HepG2 (cell line): Measurements from ENCODE around the gene CEP250. TPM values are rescaled to one million over a fixed set of nuclear protein-coding genes. Genes with fewer than 3 reads are reported as not detected.

ENCODE experiments used
- DPF2 ChIP-seq: sonication (generic); formaldehyde crosslinking; IDR thresholded peaks from 2 replicates; pipeline ENCODE4 v1.4.0; 2020; ENCODE audit warnings: mild to moderate bottlenecking, low read depth, missing genetic modification reagents, borderline replicate concordance
- FOXK2 ChIP-seq: fragments of 450-650 bp; IDR thresholded peaks from 2 replicates; pipeline ENCODE4 v1.6.1; 2016
- ISX ChIP-seq: sonication (generic); formaldehyde crosslinking; conservative IDR thresholded peaks from 2 replicates; pipeline ENCODE4 v1.5.0; 2020; ENCODE audit warnings: missing genetic modification reagents
- KDM5B ChIP-seq: sonication (generic); formaldehyde crosslinking; IDR thresholded peaks from 2 replicates; pipeline ENCODE4 v1.4.0; 2020; ENCODE audit warnings: missing genetic modification reagents, mild to moderate bottlenecking, borderline replicate concordance
- MAFG ChIP-seq: sonication (generic); formaldehyde crosslinking; IDR thresholded peaks from 2 replicates; pipeline ENCODE4 v1.5.1; 2020; ENCODE audit warnings: mild to moderate bottlenecking, missing genetic modification reagents
- NFYB ChIP-seq: sonication (generic); formaldehyde crosslinking; IDR thresholded peaks from 2 replicates; pipeline ENCODE4 v1.4.0; 2020; ENCODE audit warnings: missing genetic modification reagents
- ONECUT2 ChIP-seq: sonication (generic); formaldehyde crosslinking; IDR thresholded peaks from 2 replicates; pipeline ENCODE4 v1.4.0; 2020; ENCODE audit warnings: missing genetic modification reagents
- POGZ ChIP-seq: sonication (generic); formaldehyde crosslinking; IDR thresholded peaks from 2 replicates; pipeline ENCODE4 v1.4.0; 2020; ENCODE audit warnings: mild to moderate bottlenecking, missing genetic modification reagents
- RBFOX2 ChIP-seq: fragments of 200-400 bp; formaldehyde crosslinking; IDR thresholded peaks from 2 replicates; pipeline ENCODE4 v1.6.1; 2017; ENCODE audit warnings: low read depth, mild to moderate bottlenecking, low read length
- SYNCRIP ChIP-seq: fragments of 200-400 bp; formaldehyde crosslinking; IDR thresholded peaks from 2 replicates; pipeline ENCODE4 v1.6.1; 2018; ENCODE audit warnings: mild to moderate bottlenecking, low read depth, low read length; ENCODE audit not compliant: insufficient read depth
- ZNF274 ChIP-seq: sonication (generic); formaldehyde crosslinking; IDR thresholded peaks from 2 replicates; pipeline ENCODE4 v1.5.1; 2020; ENCODE audit warnings: mild to moderate bottlenecking, missing genetic modification reagents
- ZNF337 ChIP-seq: sonication (generic); formaldehyde crosslinking; IDR thresholded peaks from 2 replicates; pipeline ENCODE4 v1.5.1; 2020; ENCODE audit warnings: missing genetic modification reagents, low read depth, mild to moderate bottlenecking, borderline replicate concordance
- ZNF792 ChIP-seq: IDR thresholded peaks from 2 replicates; pipeline ENCODE4 v1.6.1; 2016
- ZNF850 ChIP-seq: sonication (generic); formaldehyde crosslinking; conservative IDR thresholded peaks from 2 replicates; pipeline ENCODE4 v1.9.0; 2021; ENCODE audit warnings: mild to moderate bottlenecking, missing genetic modification reagents
- ZNF891 ChIP-seq: sonication (generic); formaldehyde crosslinking; IDR thresholded peaks from 2 replicates; pipeline ENCODE4 v1.5.0; 2020; ENCODE audit warnings: mild to moderate bottlenecking, missing genetic modification reagents
- polyA plus RNA-seq, 8 experiments: library from polyadenylated mRNA; depleted of rRNA in 3 of 8; stranded (reverse) in 7 of 8; unstranded in 1 of 8; fragments of >200 nt; fragmentation: Illumina TruSeq in 4 of 8; extraction: Trizol in 4 of 8; gene quantifications; 2 replicates each; pipeline versions ENCODE4 v1.2.1 to v1.2.3, GENCODE V29; 2011 to 2016; ENCODE audit warnings: low read depth in 4 of 8, missing spikeins in 1 of 8, mixed read lengths in 1 of 8; ENCODE audit not compliant: insufficient read depth in 1 of 8
- total RNA-seq, 5 experiments: library from RNA; depleted of rRNA; stranded (reverse); fragments of >200 nt; fragmentation: Illumina TruSeq; extraction: Trizol; gene quantifications; 2 replicates each; pipeline ENCODE4 v1.2.3, GENCODE V29; 2016; ENCODE audit warnings: low read depth in 1 of 5
- TF ChIP-seq, protein P1 (sequence below): sonication (generic); formaldehyde crosslinking; IDR thresholded peaks from 2 replicates; pipeline ENCODE4 v1.4.0; 2020; ENCODE audit warnings: mild to moderate bottlenecking, missing genetic modification reagents
- TF ChIP-seq, protein P2 (sequence below): IDR thresholded peaks from 2 replicates; pipeline ENCODE4 v1.6.1; 2016; ENCODE audit warnings: low read depth, control low read depth
- TF ChIP-seq, protein P3 (sequence below): sonication (generic); formaldehyde crosslinking; IDR thresholded peaks from 2 replicates; pipeline ENCODE4 v1.8.1; 2023; ENCODE audit warnings: mild to moderate bottlenecking, inconsistent platforms, moderate library complexity, missing genetic modification reagents, borderline replicate concordance
- TF ChIP-seq, protein P4 (sequence below): sonication (generic); formaldehyde crosslinking; IDR thresholded peaks from 2 replicates; pipeline ENCODE4 v1.4.0; 2020; ENCODE audit warnings: missing genetic modification reagents, borderline replicate concordance
- TF ChIP-seq, protein P5 (sequence below): sonication (generic); formaldehyde crosslinking; IDR thresholded peaks from 2 replicates; pipeline ENCODE4 v1.5.1; 2020; ENCODE audit warnings: missing genetic modification reagents, mild to moderate bottlenecking, borderline replicate concordance
- TF ChIP-seq, protein P6 (sequence below): sonication (generic); formaldehyde crosslinking; IDR thresholded peaks from 2 replicates; pipeline ENCODE4 v1.8.1; 2023; ENCODE audit warnings: mild to moderate bottlenecking, missing genetic modification reagents

Gene CEP250
- total and polyA plus RNA-seq, 2 of the 13 experiments (the other 11 are each of a cell fraction or from before 2014, with no cell fraction given), result 28.8 to 55.3 TPM

DNA sequence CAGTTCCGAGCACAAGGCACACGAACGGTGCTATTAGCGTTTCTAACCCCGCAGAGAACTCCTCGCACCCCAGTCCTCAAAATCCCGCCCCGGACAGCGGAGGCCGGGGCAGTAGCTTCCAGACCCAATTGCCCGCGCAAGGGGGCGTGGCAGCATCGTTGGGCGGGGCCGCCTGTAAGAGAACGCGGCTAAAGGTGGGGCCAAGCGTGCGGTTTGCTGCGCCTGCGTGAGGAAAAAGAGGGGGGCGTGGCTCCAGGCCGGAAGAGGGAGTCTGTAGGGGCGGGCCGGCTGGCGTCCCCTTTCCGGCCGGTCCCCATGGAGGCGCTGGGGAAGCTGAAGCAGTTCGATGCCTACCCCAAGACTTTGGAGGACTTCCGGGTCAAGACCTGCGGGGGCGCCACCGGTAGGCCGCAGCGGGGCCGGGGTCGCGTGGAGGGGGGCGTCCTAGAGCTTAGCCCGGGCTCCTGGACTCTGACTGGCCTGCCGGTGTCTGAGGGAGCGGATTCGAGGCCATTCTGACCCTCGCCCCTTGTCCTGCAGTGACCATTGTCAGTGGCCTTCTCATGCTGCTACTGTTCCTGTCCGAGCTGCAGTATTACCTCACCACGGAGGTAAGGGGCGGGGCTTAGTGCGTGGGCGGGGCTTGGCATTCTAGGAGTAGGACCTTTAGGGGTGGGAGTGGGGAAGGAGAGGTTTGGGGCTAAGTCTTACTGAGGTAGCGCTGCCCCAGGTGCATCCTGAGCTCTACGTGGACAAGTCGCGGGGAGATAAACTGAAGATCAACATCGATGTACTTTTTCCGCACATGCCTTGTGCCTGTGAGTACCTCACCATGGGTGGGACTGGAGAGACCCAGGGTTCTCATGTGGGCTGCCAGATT, 86.6 kb downstream of the CEP250 start, which contains the start of gene ERGIC3 (continued):
- TF ChIP-seq FOXK2 (no peak), MAFG (CRISPR knock-in tag) (no peak), RBFOX2 (peak; percentile 95), ZNF891 (peak; percentile 95), SYNCRIP (no peak), ZNF337 (CRISPR knock-in tag) (no peak), ZNF274 (CRISPR knock-in tag) (peak; percentile 77), ZNF850 (CRISPR knock-in tag) (no peak), ISX (CRISPR knock-in tag) (no peak; the same call in 1 of the 2 replicates), POGZ (CRISPR knock-in tag) (peak; percentile 49; the same call in 1 of the 2 replicates), ONECUT2 (no peak; the same call in 1 of the 2 replicates), ZNF792 (CRISPR knock-in tag) (no peak), NFYB (peak; percentile 59; the same call in 1 of the 2 replicates), DPF2 (CRISPR knock-in tag) (no peak), KDM5B (peak; percentile 96; the same call in 1 of the 2 replicates)
- TF ChIP-seq, protein P1, sequence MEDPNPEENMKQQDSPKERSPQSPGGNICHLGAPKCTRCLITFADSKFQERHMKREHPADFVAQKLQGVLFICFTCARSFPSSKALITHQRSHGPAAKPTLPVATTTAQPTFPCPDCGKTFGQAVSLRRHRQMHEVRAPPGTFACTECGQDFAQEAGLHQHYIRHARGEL (CRISPR knock-in tag), result 0 out of 2 replicates have a peak, but pooled peaks have one; percentile 71
- TF ChIP-seq, protein P2, sequence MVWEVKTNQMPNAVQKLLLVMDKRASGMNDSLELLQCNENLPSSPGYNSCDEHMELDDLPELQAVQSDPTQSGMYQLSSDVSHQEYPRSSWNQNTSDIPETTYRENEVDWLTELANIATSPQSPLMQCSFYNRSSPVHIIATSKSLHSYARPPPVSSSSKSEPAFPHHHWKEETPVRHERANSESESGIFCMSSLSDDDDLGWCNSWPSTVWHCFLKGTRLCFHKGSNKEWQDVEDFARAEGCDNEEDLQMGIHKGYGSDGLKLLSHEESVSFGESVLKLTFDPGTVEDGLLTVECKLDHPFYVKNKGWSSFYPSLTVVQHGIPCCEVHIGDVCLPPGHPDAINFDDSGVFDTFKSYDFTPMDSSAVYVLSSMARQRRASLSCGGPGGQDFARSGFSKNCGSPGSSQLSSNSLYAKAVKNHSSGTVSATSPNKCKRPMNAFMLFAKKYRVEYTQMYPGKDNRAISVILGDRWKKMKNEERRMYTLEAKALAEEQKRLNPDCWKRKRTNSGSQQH, result no peak
- TF ChIP-seq, protein P3, sequence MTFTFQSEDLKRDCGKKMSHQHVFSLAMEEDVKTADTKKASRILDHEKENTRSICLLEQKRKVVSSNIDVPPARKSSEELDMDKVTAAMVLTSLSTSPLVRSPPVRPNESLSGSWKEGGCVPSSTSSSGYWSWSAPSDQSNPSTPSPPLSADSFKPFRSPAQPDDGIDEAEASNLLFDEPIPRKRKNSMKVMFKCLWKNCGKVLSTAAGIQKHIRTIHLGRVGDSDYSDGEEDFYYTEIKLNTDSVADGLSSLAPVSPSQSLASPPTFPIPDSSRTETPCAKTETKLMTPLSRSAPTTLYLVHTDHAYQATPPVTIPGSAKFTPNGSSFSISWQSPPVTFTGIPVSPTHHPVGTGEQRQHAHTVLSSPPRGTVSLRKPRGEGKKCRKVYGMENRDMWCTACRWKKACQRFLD, result 0 out of 2 replicates have a peak, but pooled peaks have one; percentile 66
- TF ChIP-seq, protein P4, sequence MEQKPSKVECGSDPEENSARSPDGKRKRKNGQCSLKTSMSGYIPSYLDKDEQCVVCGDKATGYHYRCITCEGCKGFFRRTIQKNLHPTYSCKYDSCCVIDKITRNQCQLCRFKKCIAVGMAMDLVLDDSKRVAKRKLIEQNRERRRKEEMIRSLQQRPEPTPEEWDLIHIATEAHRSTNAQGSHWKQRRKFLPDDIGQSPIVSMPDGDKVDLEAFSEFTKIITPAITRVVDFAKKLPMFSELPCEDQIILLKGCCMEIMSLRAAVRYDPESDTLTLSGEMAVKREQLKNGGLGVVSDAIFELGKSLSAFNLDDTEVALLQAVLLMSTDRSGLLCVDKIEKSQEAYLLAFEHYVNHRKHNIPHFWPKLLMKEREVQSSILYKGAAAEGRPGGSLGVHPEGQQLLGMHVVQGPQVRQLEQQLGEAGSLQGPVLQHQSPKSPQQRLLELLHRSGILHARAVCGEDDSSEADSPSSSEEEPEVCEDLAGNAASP (CRISPR knock-in tag), result peak; percentile 28; the same call in 1 of the 2 replicates
- TF ChIP-seq, protein P5, sequence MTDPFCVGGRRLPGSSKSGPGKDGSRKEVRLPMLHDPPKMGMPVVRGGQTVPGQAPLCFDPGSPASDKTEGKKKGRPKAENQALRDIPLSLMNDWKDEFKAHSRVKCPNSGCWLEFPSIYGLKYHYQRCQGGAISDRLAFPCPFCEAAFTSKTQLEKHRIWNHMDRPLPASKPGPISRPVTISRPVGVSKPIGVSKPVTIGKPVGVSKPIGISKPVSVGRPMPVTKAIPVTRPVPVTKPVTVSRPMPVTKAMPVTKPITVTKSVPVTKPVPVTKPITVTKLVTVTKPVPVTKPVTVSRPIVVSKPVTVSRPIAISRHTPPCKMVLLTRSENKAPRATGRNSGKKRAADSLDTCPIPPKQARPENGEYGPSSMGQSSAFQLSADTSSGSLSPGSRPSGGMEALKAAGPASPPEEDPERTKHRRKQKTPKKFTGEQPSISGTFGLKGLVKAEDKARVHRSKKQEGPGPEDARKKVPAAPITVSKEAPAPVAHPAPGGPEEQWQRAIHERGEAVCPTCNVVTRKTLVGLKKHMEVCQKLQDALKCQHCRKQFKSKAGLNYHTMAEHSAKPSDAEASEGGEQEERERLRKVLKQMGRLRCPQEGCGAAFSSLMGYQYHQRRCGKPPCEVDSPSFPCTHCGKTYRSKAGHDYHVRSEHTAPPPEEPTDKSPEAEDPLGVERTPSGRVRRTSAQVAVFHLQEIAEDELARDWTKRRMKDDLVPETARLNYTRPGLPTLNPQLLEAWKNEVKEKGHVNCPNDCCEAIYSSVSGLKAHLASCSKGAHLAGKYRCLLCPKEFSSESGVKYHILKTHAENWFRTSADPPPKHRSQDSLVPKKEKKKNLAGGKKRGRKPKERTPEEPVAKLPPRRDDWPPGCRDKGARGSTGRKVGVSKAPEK, result no peak
- TF ChIP-seq, protein P6, sequence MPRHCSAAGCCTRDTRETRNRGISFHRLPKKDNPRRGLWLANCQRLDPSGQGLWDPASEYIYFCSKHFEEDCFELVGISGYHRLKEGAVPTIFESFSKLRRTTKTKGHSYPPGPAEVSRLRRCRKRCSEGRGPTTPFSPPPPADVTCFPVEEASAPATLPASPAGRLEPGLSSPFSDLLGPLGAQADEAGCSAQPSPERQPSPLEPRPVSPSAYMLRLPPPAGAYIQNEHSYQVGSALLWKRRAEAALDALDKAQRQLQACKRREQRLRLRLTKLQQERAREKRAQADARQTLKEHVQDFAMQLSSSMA (CRISPR knock-in tag), result peak; percentile 91; the same call in 1 of the 2 replicates
